ENCODE measurements around the gene SLIT2.

SLIT2 gene

GRCh38 chr4:20266215-20267082 is 14.7 kb downstream of the SLIT2 start:
- Histone ChIP-seq H3K9me3 (ENCODE audit: low read length) (no peaks in the 10 kb centered on the region), H3K9ac (ENCODE audit: low read length) (no peak overlapping the region), H3K4me3 (ENCODE audit: low read depth in 1 of 2, low read length in 2 of 2) (no peak overlapping the region), H3K4me1 (ENCODE audit: insufficient read depth, low read length) (peaks cover 19% of the 10 kb centered on the region), H3K36me3 (ENCODE audit: insufficient read depth, low read length) (peaks cover 16% of the 10 kb centered on the region), H3K27ac (ENCODE audit: low read depth, low read length) (peak overlapping the region; percentile 43), H3K27me3 (ENCODE audit: control insufficient read depth in 1 of 2, insufficient read depth in 2 of 2, low read length in 2 of 2) (no peaks in the 10 kb centered on the region)

DNA sequence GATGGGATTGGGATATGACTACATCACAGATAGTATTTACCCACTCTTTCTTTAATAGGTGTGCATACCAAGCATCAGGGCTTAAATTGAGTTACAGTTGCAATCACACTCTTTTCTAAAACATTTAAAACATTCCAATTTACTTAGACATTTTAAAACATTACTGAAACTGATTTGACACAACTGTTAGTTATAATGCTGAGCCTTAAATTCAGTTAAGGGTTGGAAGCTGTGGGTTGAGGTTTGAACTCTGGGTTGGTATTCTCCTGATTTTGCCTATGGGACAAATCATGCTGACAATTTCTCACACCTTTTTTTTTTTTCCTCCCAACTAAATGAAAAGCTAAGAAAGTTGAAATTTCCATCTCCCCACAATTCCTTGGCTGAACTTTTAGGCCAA is 16.3 kb downstream of the SLIT2 start:
- H3K4me1 ChIP-seq (ENCODE audit: insufficient read depth, low read length): peaks cover 19% of the 10 kb centered on the region
- H3K27ac ChIP-seq (ENCODE audit: low read depth, low read length): no peak overlapping the region
- no peaks in the 10 kb centered on the region for H3K9me3 ChIP-seq (ENCODE audit: low read length)
- peaks cover 6% of the 10 kb centered on the region for H3K36me3 ChIP-seq (ENCODE audit: insufficient read depth, low read length)
- H3K9ac ChIP-seq (ENCODE audit: low read length): no peak overlapping the region
- no peak overlapping the region for H3K4me3 ChIP-seq (ENCODE audit: low read depth in 1 of 2, low read length in 2 of 2)
- H3K27me3 ChIP-seq (ENCODE audit: control insufficient read depth in 1 of 2, insufficient read depth in 2 of 2, low read length in 2 of 2): no peaks in the 10 kb centered on the region

DNA sequence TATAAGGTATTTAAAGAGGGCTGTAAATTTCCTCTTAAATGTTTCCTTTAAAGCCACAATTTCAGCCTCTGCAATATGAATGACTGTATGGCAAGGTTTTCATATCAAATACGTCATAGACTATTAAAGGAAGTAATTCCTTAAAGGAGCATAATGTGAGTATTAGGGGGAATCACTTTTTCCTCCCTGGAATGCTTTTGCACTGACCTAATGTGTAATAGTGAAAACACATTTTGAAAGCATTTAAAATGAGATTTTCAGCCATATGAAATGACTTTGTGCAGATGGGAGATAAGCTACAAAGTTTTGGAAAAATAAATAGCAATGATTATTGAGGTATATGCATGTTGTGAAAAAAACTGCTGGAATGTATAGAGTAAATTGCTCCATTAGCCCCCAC is 17.6 kb downstream of the SLIT2 start:
- H3K9me3 ChIP-seq (ENCODE audit: low read length): no peaks in the 10 kb centered on the region
- H3K27ac ChIP-seq (ENCODE audit: low read depth, low read length): no peak overlapping the region
- peaks cover 19% of the 10 kb centered on the region for H3K4me1 ChIP-seq (ENCODE audit: insufficient read depth, low read length)
- peaks cover 3% of the 10 kb centered on the region for H3K36me3 ChIP-seq (ENCODE audit: insufficient read depth, low read length)
- no peak overlapping the region for H3K9ac ChIP-seq (ENCODE audit: low read length)
- no peaks in the 10 kb centered on the region for H3K27me3 ChIP-seq (ENCODE audit: control insufficient read depth in 1 of 2, insufficient read depth in 2 of 2, low read length in 2 of 2)
- H3K4me3 ChIP-seq (ENCODE audit: low read depth in 1 of 2, low read length in 2 of 2): no peak overlapping the region

DNA sequence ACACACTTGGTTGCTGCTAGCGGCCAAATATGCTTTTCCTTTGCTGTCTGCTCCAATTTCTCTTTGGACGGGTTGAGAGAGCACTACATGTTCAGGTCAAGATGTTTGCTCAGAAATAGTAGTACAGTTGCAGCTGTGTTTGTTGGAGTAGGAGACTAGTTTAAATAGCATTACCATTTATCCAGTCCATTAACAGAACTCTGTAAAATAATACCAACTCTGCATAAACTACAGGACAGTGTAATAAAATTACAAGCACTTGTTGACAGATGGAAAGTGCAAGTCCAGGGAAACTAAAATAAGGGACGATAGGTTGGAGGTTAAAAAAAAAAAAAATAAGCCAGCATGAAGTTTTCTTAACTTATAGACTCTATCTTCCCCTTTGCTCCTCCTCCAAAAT is 20.2 kb downstream of the SLIT2 start:
- no peaks in the 10 kb centered on the region for H3K27me3 ChIP-seq (ENCODE audit: control insufficient read depth in 1 of 2, insufficient read depth in 2 of 2, low read length in 2 of 2)
- no peaks in the 10 kb centered on the region for H3K9me3 ChIP-seq (ENCODE audit: low read length)
- peaks cover 14% of the 10 kb centered on the region for H3K4me1 ChIP-seq (ENCODE audit: insufficient read depth, low read length)
- H3K27ac ChIP-seq (ENCODE audit: low read depth, low read length): no peak overlapping the region
- H3K4me3 ChIP-seq (ENCODE audit: low read depth in 1 of 2, low read length in 2 of 2): no peak overlapping the region
- no peak overlapping the region for H3K9ac ChIP-seq (ENCODE audit: low read length)
- H3K36me3 ChIP-seq (ENCODE audit: insufficient read depth, low read length): peaks cover 3% of the 10 kb centered on the region

- Histone ChIP-seq H3K9me3 (ENCODE audit: low read length) (no peaks in the 10 kb centered on the region), H3K27ac (ENCODE audit: low read depth, low read length) (no peak overlapping the region), H3K36me3 (ENCODE audit: insufficient read depth, low read length) (peaks cover 3% of the 10 kb centered on the region), H3K4me1 (ENCODE audit: insufficient read depth, low read length) (peaks cover 14% of the 10 kb centered on the region), H3K4me3 (ENCODE audit: low read depth in 1 of 2, low read length in 2 of 2) (no peak overlapping the region), H3K9ac (ENCODE audit: low read length) (no peak overlapping the region), H3K27me3 (ENCODE audit: control insufficient read depth in 1 of 2, insufficient read depth in 2 of 2, low read length in 2 of 2) (no peaks in the 10 kb centered on the region)
Observed at GRCh38 chr4:20272411-20272872, 20.7 kb downstream of the SLIT2 start.

DNA sequence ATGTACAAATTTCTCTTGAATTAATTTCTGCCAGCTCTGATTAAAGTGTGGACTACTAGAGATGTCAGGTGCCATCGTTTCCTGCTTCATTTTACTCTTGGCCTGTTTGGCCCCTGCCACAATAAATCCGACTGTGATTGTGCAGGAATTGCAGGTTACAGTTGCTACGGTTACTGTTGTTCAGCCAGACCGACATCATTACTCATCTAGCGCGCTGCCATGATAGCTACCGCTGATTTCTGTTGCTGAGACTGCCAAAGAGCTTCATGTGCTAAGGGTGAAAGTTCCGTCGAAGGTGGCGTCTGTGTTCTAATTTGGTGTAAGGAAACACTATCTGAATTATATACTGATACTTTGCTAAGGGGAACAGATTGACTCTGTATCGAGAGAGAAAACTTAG is 22.1 kb downstream of the SLIT2 start:
- no peaks in the 10 kb centered on the region for H3K9me3 ChIP-seq (ENCODE audit: low read length)
- no peak overlapping the region for H3K27ac ChIP-seq (ENCODE audit: low read depth, low read length)
- peaks cover under 1% of the 10 kb centered on the region for H3K36me3 ChIP-seq (ENCODE audit: insufficient read depth, low read length)
- H3K4me1 ChIP-seq (ENCODE audit: insufficient read depth, low read length): peaks cover 14% of the 10 kb centered on the region
- no peak overlapping the region for H3K4me3 ChIP-seq (ENCODE audit: low read depth in 1 of 2, low read length in 2 of 2)
- no peak overlapping the region for H3K9ac ChIP-seq (ENCODE audit: low read length)
- no peaks in the 10 kb centered on the region for H3K27me3 ChIP-seq (ENCODE audit: control insufficient read depth in 1 of 2, insufficient read depth in 2 of 2, low read length in 2 of 2)

DNA sequence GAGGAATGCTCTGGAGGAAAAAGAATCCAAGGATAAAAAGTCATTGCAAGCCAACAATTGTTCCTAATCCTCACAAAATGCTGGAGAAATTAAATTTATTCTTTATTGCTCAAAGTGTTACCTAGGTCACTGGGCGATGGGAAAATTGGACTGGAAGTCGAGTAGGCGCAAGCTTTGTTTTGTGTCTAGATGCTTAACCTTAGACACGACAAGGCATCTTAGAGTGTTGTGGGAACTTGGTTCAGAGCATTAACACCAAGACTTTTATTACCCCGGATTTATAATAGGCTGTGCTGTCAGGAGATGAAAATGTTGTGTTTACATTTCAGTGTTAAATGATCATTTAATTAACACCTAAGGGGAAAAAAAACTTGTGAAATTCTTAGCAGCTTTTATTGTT is 25.1 kb downstream of the SLIT2 start:
- Histone ChIP-seq H3K4me1 (ENCODE audit: insufficient read depth, low read length) (peaks cover 4% of the 10 kb centered on the region), H3K4me3 (ENCODE audit: low read depth in 1 of 2, low read length in 2 of 2) (no peak overlapping the region)

DNA sequence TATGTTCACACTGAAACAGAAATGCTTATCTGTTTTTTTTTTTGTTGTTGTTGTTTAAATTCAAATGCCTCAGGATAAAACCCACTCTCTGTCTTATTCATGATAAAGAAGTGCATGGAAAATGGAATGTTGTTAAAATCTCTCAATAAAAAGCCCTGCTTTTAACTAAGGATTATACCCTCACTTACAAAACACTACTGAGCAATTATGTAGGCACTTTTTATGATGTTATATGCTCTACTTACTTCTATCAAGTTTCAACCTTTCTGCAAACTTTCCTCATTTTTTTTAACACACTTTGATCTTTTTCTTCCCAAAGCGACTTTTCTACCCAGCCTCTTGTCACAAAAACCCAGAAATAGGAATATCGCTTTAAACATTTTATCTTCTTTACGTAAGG is 26.5 kb downstream of the SLIT2 start:
- no peaks in the 10 kb centered on the region for H3K27me3 ChIP-seq (ENCODE audit: control insufficient read depth in 1 of 2, insufficient read depth in 2 of 2, low read length in 2 of 2)
- no peaks in the 10 kb centered on the region for H3K36me3 ChIP-seq (ENCODE audit: insufficient read depth, low read length)
- no peaks in the 10 kb centered on the region for H3K9me3 ChIP-seq (ENCODE audit: low read length)
- peaks cover 4% of the 10 kb centered on the region for H3K4me1 ChIP-seq (ENCODE audit: insufficient read depth, low read length)
- H3K4me3 ChIP-seq (ENCODE audit: low read depth in 1 of 2, low read length in 2 of 2): no peak overlapping the region
- no peak overlapping the region for H3K9ac ChIP-seq (ENCODE audit: low read length)
- H3K27ac ChIP-seq (ENCODE audit: low read depth, low read length): no peak overlapping the region

More for the DNA sequence above, 25.1 kb downstream of the SLIT2 start:
- no peaks in the 10 kb centered on the region for H3K36me3 ChIP-seq (ENCODE audit: insufficient read depth, low read length)
- H3K27ac ChIP-seq (ENCODE audit: low read depth, low read length): no peak overlapping the region
- H3K9me3 ChIP-seq (ENCODE audit: low read length): no peaks in the 10 kb centered on the region
- H3K9ac ChIP-seq (ENCODE audit: low read length): no peak overlapping the region
- H3K27me3 ChIP-seq (ENCODE audit: control insufficient read depth in 1 of 2, insufficient read depth in 2 of 2, low read length in 2 of 2): no peaks in the 10 kb centered on the region

- no peak overlapping the region for H3K4me3 ChIP-seq (ENCODE audit: low read depth in 1 of 2, low read length in 2 of 2)
- H3K4me1 ChIP-seq (ENCODE audit: insufficient read depth, low read length): peaks cover 4% of the 10 kb centered on the region
- H3K27ac ChIP-seq (ENCODE audit: low read depth, low read length): no peak overlapping the region
- H3K9ac ChIP-seq (ENCODE audit: low read length): no peak overlapping the region
- no peaks in the 10 kb centered on the region for H3K9me3 ChIP-seq (ENCODE audit: low read length)
- H3K36me3 ChIP-seq (ENCODE audit: insufficient read depth, low read length): no peaks in the 10 kb centered on the region
- no peaks in the 10 kb centered on the region for H3K27me3 ChIP-seq (ENCODE audit: control insufficient read depth in 1 of 2, insufficient read depth in 2 of 2, low read length in 2 of 2)
Observed at GRCh38 chr4:20279381-20279780, 27.7 kb downstream of the SLIT2 start.

- H3K36me3 ChIP-seq (ENCODE audit: insufficient read depth, low read length): no peaks in the 10 kb centered on the region
- H3K9me3 ChIP-seq (ENCODE audit: low read length): no peaks in the 10 kb centered on the region
- H3K4me3 ChIP-seq (ENCODE audit: low read depth in 1 of 2, low read length in 2 of 2): no peak overlapping the region
- H3K4me1 ChIP-seq (ENCODE audit: insufficient read depth, low read length): peaks cover 3% of the 10 kb centered on the region
- no peaks in the 10 kb centered on the region for H3K27me3 ChIP-seq (ENCODE audit: control insufficient read depth in 1 of 2, insufficient read depth in 2 of 2, low read length in 2 of 2)
- H3K9ac ChIP-seq (ENCODE audit: low read length): no peak overlapping the region
- no peak overlapping the region for H3K27ac ChIP-seq (ENCODE audit: low read depth, low read length)
Observed at GRCh38 chr4:20281453-20281852, 29.7 kb downstream of the SLIT2 start.

DNA sequence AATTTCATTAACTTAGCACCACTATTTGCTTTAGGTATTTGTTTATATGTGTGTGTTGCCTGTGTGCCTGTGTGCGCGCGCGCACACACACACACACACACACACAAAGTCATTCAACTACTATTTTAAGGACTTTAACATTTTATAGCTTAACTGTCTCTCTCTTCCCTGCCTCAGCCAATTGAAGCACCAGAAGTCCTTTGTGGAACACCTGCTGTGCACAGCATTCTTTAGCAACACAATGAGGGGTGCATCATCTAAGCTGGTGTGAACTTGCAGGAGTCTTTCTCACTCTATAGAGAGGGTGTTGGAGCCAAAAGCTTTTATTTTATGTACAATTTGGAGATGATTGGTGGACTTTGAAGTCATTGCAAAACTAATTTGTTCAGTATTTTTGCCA is 31.3 kb downstream of the SLIT2 start:
- no peak overlapping the region for H3K4me3 ChIP-seq (ENCODE audit: low read depth in 1 of 2, low read length in 2 of 2)
- no peak overlapping the region for H3K27ac ChIP-seq (ENCODE audit: low read depth, low read length)
- no peaks in the 10 kb centered on the region for H3K9me3 ChIP-seq (ENCODE audit: low read length)
- no peaks in the 10 kb centered on the region for H3K36me3 ChIP-seq (ENCODE audit: insufficient read depth, low read length)
- H3K27me3 ChIP-seq (ENCODE audit: control insufficient read depth in 1 of 2, insufficient read depth in 2 of 2, low read length in 2 of 2): no peaks in the 10 kb centered on the region
- H3K4me1 ChIP-seq (ENCODE audit: insufficient read depth, low read length): no peaks in the 10 kb centered on the region
- no peak overlapping the region for H3K9ac ChIP-seq (ENCODE audit: low read length)

- Histone ChIP-seq H3K27me3 (ENCODE audit: control insufficient read depth in 1 of 2, insufficient read depth in 2 of 2, low read length in 2 of 2) (no peaks in the 10 kb centered on the region), H3K4me1 (ENCODE audit: insufficient read depth, low read length) (peaks cover 8% of the 10 kb centered on the region), H3K9ac (ENCODE audit: low read length) (no peak overlapping the region), H3K4me3 (ENCODE audit: low read depth in 1 of 2, low read length in 2 of 2) (no peak overlapping the region), H3K36me3 (ENCODE audit: insufficient read depth, low read length) (no peaks in the 10 kb centered on the region), H3K27ac (ENCODE audit: low read depth, low read length) (no peak overlapping the region), H3K9me3 (ENCODE audit: low read length) (no peaks in the 10 kb centered on the region)
Observed at GRCh38 chr4:20284990-20285389, 33.3 kb downstream of the SLIT2 start.

Data from muscle layer of colon (tissue), 2 donors.